VCaP (cell line): ENCODE measurements around the gene AMZ1.

Experiments used
- H3K27ac ChIP-seq: fragments of 450-650 bp; 2 replicates; pipeline ENCODE4 v1.5.1; 2017
- CTCF ChIP-seq: fragments of 450-650 bp; conservative IDR thresholded peaks from 2 replicates; pipeline ENCODE4 v1.5.1; 2017; ENCODE audit warnings: mild to moderate bottlenecking, moderate library complexity

AMZ1 gene

DNA sequence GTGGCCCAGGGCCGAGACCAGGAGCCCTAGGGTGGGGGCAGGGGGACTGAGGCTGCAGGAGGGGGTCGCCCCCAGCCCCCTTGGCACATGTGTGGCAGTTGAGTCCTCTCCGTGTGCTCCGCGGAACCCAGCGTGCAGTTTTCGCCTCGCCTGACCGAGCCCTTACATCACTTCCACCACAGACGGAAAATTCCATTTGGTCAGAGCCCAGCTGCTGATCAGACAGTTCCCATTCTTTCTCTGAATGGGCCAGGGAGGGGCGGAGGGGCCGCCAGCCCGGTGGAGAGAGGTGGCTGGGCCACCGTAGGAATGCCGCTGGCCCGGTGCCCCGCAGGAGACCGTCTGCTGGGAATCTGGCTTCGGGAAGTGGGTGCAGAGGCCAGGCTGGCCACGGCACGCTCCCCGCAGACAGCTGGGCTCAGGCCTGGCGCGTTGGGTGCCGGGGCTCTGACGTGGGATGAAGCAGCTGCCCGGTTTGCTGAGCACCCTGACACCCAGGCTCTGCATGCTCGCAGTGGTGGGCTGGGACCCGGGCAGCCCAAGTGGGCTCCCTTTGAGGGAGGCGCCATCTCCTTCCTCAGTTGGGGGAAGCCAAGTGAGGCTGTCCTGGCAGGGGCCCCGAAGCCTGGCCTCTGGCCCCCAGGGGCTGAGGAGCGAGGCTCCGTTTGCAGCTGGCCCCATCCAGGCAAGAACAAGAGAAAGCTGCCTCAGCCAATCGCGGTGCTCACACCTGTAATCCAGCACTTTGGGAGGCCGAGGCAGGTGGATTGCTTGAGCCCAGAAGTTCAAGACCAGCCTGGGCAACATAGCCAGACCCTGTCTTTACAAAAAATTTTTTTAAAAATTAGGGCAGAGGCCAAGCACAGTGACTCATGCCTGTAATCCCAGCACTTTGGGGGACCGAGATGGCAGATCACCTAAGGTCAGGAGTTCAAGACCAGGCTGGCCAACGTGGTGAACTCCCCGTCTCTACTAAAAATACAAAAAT lies 46.3 kb upstream of the AMZ1 start:
- H3K27ac ChIP-seq: no peak overlapping the region
- no peak for TF ChIP-seq CTCF

DNA sequence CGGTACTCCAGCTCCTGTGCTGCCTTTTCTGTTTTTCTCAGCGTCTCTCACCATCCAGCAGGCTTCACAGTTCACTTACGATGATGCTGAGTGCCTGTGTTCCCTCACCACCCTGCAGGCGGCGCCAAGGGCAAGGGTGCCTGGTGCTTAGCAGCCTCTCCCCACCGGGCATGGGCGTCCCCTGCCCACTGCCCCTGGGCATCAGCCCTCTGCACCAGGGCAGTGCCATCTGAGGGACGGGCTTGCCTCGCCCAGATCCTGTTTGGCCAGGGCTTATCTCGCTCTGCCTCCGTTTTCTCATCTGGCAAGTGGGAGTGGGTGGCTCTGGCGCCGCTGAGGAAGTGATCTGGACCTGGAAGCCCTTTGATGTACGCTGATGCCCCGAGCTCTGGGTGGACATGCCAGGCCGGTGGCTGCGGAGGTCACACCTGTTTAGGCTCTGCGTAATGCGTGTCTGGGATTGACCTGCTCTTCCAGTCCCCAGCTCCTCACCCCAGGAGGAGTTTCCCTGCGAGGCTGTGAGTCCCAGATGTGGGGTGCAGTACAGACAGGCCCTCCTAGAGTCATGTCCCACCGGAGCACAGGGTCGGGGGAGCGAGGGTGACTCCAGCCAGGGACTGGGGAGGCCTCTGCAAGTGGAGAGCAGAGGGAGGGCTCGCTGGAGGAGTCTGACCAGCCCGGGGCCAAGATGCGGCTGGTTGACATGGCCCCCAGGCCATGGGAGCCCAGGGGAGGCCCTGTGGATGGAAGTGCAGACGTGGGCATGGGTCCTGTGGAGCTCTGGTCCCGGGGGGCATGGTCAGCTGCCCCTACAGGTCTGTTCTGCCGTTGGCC lies 44.4 kb upstream of the AMZ1 start:
- H3K27ac ChIP-seq: no peak overlapping the region
- TF ChIP-seq CTCF: peak; percentile 46

DNA sequence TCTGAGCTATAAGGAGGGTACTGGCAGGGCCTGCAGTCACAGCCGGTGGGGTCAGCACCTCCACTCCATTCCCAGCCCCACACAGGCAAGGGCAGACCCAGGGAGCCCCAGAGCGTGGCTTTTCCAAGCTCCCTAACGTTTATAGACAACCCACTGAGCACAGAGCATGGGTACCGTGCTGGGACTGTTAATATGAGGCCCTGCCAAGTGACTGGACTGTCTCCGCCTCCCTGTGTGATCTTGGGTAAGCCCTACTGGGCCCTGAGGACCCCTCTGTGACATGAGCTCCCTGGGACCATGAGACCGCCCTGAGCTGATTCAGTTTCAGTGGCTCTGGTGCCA lies 43.8 kb upstream of the AMZ1 start:
- H3K27ac ChIP-seq: no peak overlapping the region
- no peak for TF ChIP-seq CTCF

GRCh38 chr7:2644562-2645273 lies 43.3 kb upstream of the AMZ1 start:
- no peak overlapping the region for H3K27ac ChIP-seq

DNA sequence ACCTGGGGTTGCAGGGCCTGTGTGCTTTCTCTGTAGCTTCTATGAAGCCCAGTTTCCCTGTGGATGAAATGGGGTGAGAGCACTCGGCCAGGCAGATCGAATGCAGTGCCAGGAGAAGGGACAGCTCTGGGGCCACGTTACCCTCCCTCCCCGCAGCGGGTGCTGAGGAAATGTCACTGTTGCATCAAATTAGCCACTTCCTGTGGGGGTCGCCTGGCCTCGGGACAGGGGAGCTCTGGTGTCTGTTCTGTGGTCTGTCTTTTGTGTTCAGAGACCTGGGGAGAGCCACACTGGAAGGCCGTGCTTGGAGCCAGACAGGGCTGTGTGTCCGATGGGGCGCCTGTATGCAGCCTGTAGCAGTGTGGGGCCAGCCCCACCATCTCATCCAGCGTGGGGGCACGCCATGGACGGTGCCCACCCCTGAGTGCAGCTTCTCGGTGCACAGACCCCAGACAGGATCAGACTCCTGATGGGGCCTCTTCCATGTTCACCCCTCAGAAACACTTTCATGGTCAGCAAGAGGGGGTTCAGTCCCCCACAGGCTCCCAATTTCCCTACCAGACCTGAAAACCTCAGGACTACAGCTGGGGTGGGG lies 42.6 kb upstream of the AMZ1 start:
- no peak overlapping the region for H3K27ac ChIP-seq
- TF ChIP-seq CTCF: no peak

More at GRCh38 chr7:2644562-2645273, 43.3 kb upstream of the AMZ1 start:
- no peak for TF ChIP-seq CTCF

GRCh38 chr7:2646336-2646679 lies 41.7 kb upstream of the AMZ1 start:
- no peak overlapping the region for H3K27ac ChIP-seq
- TF ChIP-seq CTCF: no peak
